SK-N-SH treated with all-trans-retinoic acid at 6 μM for 48 hours (cell line): ENCODE data around the gene DNAAF1.

ENCODE experiments used
- ATAC-seq: fragments of 200-7000 bp; cut with Tn5 transposase; 3 replicates; pipeline ENCODE4 v1.9.1; 2020; ENCODE audit warnings: mild to moderate bottlenecking, moderate library complexity
- ARNTL ChIP-seq: fragments of 450-650 bp; formaldehyde crosslinking; IDR thresholded peaks from 2 replicates; pipeline ENCODE4 v1.5.0; 2020; ENCODE audit warnings: low read depth, mild to moderate bottlenecking, moderate library complexity, borderline replicate concordance
- BACH2 ChIP-seq: fragments of 250-450 bp; sonication (Bioruptor Pico); IDR thresholded peaks from 2 replicates; pipeline ENCODE4 v1.9.0; 2021; ENCODE audit warnings: mild to moderate bottlenecking, borderline replicate concordance
- CREB5 ChIP-seq: fragments of 250-450 bp; sonication (Bioruptor Pico); IDR thresholded peaks from 2 replicates; pipeline ENCODE4 v1.5.1; 2020; ENCODE audit warnings: low read depth, mild to moderate bottlenecking, moderate library complexity
- CSDC2 ChIP-seq: fragments of 250-450 bp; sonication (Bioruptor Pico); IDR thresholded peaks from 2 replicates; pipeline ENCODE4 v1.5.0; 2020; ENCODE audit warnings: mild to moderate bottlenecking, moderate library complexity
- CSRNP3 ChIP-seq: fragments of 250-450 bp; sonication (Bioruptor Pico); IDR thresholded peaks from 2 replicates; pipeline ENCODE4 v1.5.1; 2021; ENCODE audit warnings: mild to moderate bottlenecking, moderate library complexity
- ESRRG ChIP-seq: fragments of 250-450 bp; sonication (Bioruptor Pico); IDR thresholded peaks from 2 replicates; pipeline ENCODE4 v1.6.1; 2021; ENCODE audit warnings: mild to moderate bottlenecking
- GLIS3 ChIP-seq: fragments of 250-450 bp; sonication (Bioruptor Pico); IDR thresholded peaks from 2 replicates; pipeline ENCODE4 v1.5.0; 2020; ENCODE audit warnings: mild to moderate bottlenecking, moderate library complexity
- ISL1 ChIP-seq: fragments of 250-450 bp; sonication (Bioruptor Pico); IDR thresholded peaks from 2 replicates; pipeline ENCODE4 v2.1.2; 2022; ENCODE audit warnings: mild to moderate bottlenecking, moderate library complexity
- OSR1 ChIP-seq: fragments of 250-450 bp; sonication (Bioruptor Pico); IDR thresholded peaks from 2 replicates; pipeline ENCODE4 v1.8.0; 2022; ENCODE audit warnings: moderate library complexity, mild to moderate bottlenecking, inconsistent platforms
- PATZ1 ChIP-seq: fragments of 250-450 bp; sonication (Bioruptor Pico); IDR thresholded peaks from 2 replicates; pipeline ENCODE4 v1.8.0; 2020; ENCODE audit warnings: mild to moderate bottlenecking, moderate library complexity, borderline replicate concordance
- POU6F1 ChIP-seq: fragments of 250-450 bp; sonication (Bioruptor Pico); IDR thresholded peaks from 2 replicates; pipeline ENCODE4 v1.8.0; 2021; ENCODE audit warnings: low read depth, mild to moderate bottlenecking, moderate library complexity, borderline replicate concordance
- PPARA ChIP-seq: fragments of 250-450 bp; sonication (Bioruptor Pico); IDR thresholded peaks from 2 replicates; pipeline ENCODE4 v1.5.0; 2020; ENCODE audit warnings: mild to moderate bottlenecking, borderline replicate concordance
- SNAI2 ChIP-seq: fragments of 250-450 bp; sonication (Bioruptor Pico); IDR thresholded peaks from 2 replicates; pipeline ENCODE4 v1.5.0; 2020; ENCODE audit warnings: mild to moderate bottlenecking, moderate library complexity
- TCF4 ChIP-seq: fragments of 250-450 bp; sonication (Bioruptor Pico); IDR thresholded peaks from 2 replicates; pipeline ENCODE4 v1.8.0; 2021; ENCODE audit warnings: mild to moderate bottlenecking, moderate library complexity, borderline replicate concordance
- TOX ChIP-seq: fragments of 250-450 bp; sonication (Bioruptor Pico); IDR thresholded peaks from 2 replicates; pipeline ENCODE4 v1.8.0; 2021; ENCODE audit warnings: mild to moderate bottlenecking, moderate library complexity, borderline replicate concordance
- TSHZ2 ChIP-seq: fragments of 250-450 bp; sonication (Bioruptor Pico); IDR thresholded peaks from 2 replicates; pipeline ENCODE4 v1.5.0; 2020; ENCODE audit warnings: mild to moderate bottlenecking, moderate library complexity
- ZC3H10 ChIP-seq: fragments of 250-450 bp; sonication (Bioruptor Pico); IDR thresholded peaks from 2 replicates; pipeline ENCODE4 v1.5.1; 2021; ENCODE audit warnings: mild to moderate bottlenecking, moderate library complexity
- ZNF565 ChIP-seq: fragments of 450-650 bp; formaldehyde crosslinking; conservative IDR thresholded peaks from 2 replicates; pipeline ENCODE4 v1.5.0; 2020; ENCODE audit warnings: low read depth, mild to moderate bottlenecking, moderate library complexity
- ZNF70 ChIP-seq: fragments of 450-650 bp; formaldehyde crosslinking; IDR thresholded peaks from 2 replicates; pipeline ENCODE4 v1.5.0; 2020; ENCODE audit warnings: mild to moderate bottlenecking, moderate library complexity
- ZNF8 ChIP-seq: fragments of 450-650 bp; formaldehyde crosslinking; IDR thresholded peaks from 2 replicates; pipeline ENCODE4 v1.5.0; 2020; ENCODE audit warnings: mild to moderate bottlenecking, moderate library complexity

The DNAAF1 gene

GRCh38 chr16:84139628-84140258 lies 5.4 kb upstream of the DNAAF1 start:
- ATAC-seq = no peak
- no peak for TF ChIP-seq TSHZ2
- TF ChIP-seq ISL1 (CRISPR knock-in tag) = no peak
- TF ChIP-seq ZNF565 (CRISPR knock-in tag) = no peak

- ATAC-seq = no peak
- TF ChIP-seq SNAI2 (CRISPR knock-in tag) = no peak
- no peak for TF ChIP-seq GLIS3 (CRISPR knock-in tag)
- TF ChIP-seq ZNF70 (CRISPR knock-in tag) = no peak
- TF ChIP-seq ZC3H10 (CRISPR knock-in tag) = no peak
- no peak for TF ChIP-seq ARNTL (CRISPR knock-in tag)
- no peak for TF ChIP-seq CSDC2 (CRISPR knock-in tag)
- TF ChIP-seq ISL1 (CRISPR knock-in tag) = no peak
- no peak for TF ChIP-seq TCF4 (CRISPR knock-in tag)
- no peak for TF ChIP-seq POU6F1 (CRISPR knock-in tag)
- no peak for TF ChIP-seq OSR1
- no peak for TF ChIP-seq TSHZ2
- TF ChIP-seq CREB5 (CRISPR knock-in tag) = no peak
- TF ChIP-seq TOX (CRISPR knock-in tag) = no peak
- no peak for TF ChIP-seq BACH2 (CRISPR knock-in tag)
- no peak for TF ChIP-seq ZNF8 (CRISPR knock-in tag)
- TF ChIP-seq ESRRG (CRISPR knock-in tag) = no peak
- TF ChIP-seq PATZ1 (CRISPR knock-in tag) = no peak
- TF ChIP-seq CSRNP3 (CRISPR knock-in tag) = no peak
- no peak for TF ChIP-seq PPARA (CRISPR knock-in tag)
- no peak for TF ChIP-seq ZNF565 (CRISPR knock-in tag)
- TF ChIP-seq, all 23 proteins: peak for 0
Measured at GRCh38 chr16:84141143-84141670, 3.9 kb upstream of the DNAAF1 start.
